Vagina (tissue), 2 donors: ENCODE measurements around the gene GLI3. TPM values are rescaled to one million over a fixed set of nuclear protein-coding genes. Genes with fewer than 3 reads are reported as not detected.

ENCODE experiments used
- DNase-seq, 2 donors: peaks; one replicate each; pipeline ENCODE4 v3.0.0-alpha.2; 2017; ENCODE audit errors: extremely low spot score in 2 of 2
- H3K27ac ChIP-seq: fragments of 200-600 bp; sonication (generic); one replicate; pipeline ENCODE4 v1.5.1; 2019
- H3K27me3 ChIP-seq: fragments of 200-600 bp; sonication (generic); one replicate; pipeline ENCODE4 v1.5.1; 2019
- H3K36me3 ChIP-seq, 2 donors: fragments of 200-600 bp; sonication (generic); one replicate each; pipeline ENCODE4 v1.5.1; 2017 to 2019
- H3K4me1 ChIP-seq: fragments of 200-600 bp; sonication (generic); one replicate; pipeline ENCODE4 v1.5.1; 2019
- H3K4me3 ChIP-seq, 2 donors: fragments of 200-600 bp; sonication (generic); 1 replicate in 1 of 2; 2 replicates in 1 of 2; pipeline ENCODE4 v1.5.1; 2016 to 2019
- H3K9me3 ChIP-seq: fragments of 200-600 bp; sonication (generic); one replicate; pipeline ENCODE4 v1.5.1; 2019
- CTCF ChIP-seq, 3 experiments: fragments of 450-650 bp in 2 of 3; fragments of 200-600 bp in 1 of 3; sonication (generic) in 1 of 3; IDR thresholded peaks; one replicate each; pipeline ENCODE4 v1.5.1; 2017 to 2019; ENCODE audit warnings: antibody characterized with exemption in 3 of 3, mild to moderate bottlenecking in 2 of 3, moderate library complexity in 2 of 3
- POLR2A ChIP-seq, 2 donors: fragments of 450-650 bp; IDR thresholded peaks; one replicate each; pipeline ENCODE4 v1.6.1; 2017; ENCODE audit warnings: antibody characterized with exemption in 2 of 2, mild to moderate bottlenecking in 2 of 2, moderate library complexity in 2 of 2
- POLR2AphosphoS5 ChIP-seq, 2 donors: sonication (generic); formaldehyde crosslinking; IDR thresholded peaks; one replicate each; pipeline ENCODE4 v1.9.0; 2017; ENCODE audit warnings: antibody characterized with exemption in 2 of 2, mild to moderate bottlenecking in 2 of 2, low read depth in 1 of 2; ENCODE audit not compliant: insufficient read depth in 1 of 2
- intact Hi-C: fragments of 100-400 bp; cut with DNase I; formaldehyde crosslinking; loops from one replicate; pipeline ENCODE4 v1.15.1; 2023
- total RNA-seq: library from RNA; depleted of rRNA; stranded (reverse); fragments of >200 nt; gene quantifications from one replicate; pipeline ENCODE4 v1.2.3, GENCODE V29; 2016

GLI3 gene
- total RNA-seq, 1 donor from 2014 or later, result 24.6 TPM

GRCh38 chr7:41955451-41955850 is 281.6 kb downstream of the GLI3 start:
- TF ChIP-seq POLR2A (IDR thresholded peaks at IDR 0.05) (no peak), CTCF (IDR thresholded peaks at IDR 0.05) (no peak), POLR2AphosphoS5 (IDR thresholded peaks at IDR 0.05; ENCODE audit: insufficient read depth in 1 of 2, low read depth in 1 of 2) (no peak)
- Histone ChIP-seq H3K9me3 (no peaks in the 10 kb centered on the region), H3K27me3 (no peaks in the 10 kb centered on the region), H3K4me1 (peaks cover 28% of the 10 kb centered on the region), H3K4me3 (no peak overlapping the region), H3K36me3 (no peaks in the 10 kb centered on the region), H3K27ac (no peak overlapping the region)
- DNase-seq, result no peak
- intact Hi-C loops, result no loop called here

DNA sequence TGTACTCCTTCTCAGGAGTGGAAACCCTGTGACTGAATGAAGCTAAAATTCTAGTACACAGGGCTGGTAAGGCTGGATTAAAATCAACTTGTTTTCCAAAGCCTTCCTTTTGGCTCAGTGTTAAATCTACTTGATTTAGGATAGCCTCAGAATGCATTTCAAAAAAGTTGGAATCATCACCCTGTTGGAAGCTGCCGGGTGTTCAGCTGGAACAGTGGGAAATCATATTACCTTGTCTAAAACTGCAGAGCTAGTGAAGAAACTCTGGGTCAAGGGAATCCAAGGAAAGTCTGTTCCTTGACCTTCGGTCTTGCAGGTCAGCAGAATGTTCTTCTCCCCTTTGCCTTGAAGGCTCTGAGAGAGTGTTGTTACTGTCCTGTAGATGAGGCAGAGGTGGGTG is 282.0 kb downstream of the GLI3 start:
- TF ChIP-seq POLR2AphosphoS5 (IDR thresholded peaks at IDR 0.05; ENCODE audit: insufficient read depth in 1 of 2, low read depth in 1 of 2) (no peak), POLR2A (IDR thresholded peaks at IDR 0.05) (no peak), CTCF (IDR thresholded peaks at IDR 0.05) (no peak)
- Histone ChIP-seq H3K27ac (no peak overlapping the region), H3K36me3 (no peaks in the 10 kb centered on the region), H3K27me3 (no peaks in the 10 kb centered on the region), H3K9me3 (no peaks in the 10 kb centered on the region), H3K4me3 (no peak overlapping the region), H3K4me1 (peaks cover 28% of the 10 kb centered on the region)
- DNase-seq, result no peak
- intact Hi-C loops, result no loop called here

DNA sequence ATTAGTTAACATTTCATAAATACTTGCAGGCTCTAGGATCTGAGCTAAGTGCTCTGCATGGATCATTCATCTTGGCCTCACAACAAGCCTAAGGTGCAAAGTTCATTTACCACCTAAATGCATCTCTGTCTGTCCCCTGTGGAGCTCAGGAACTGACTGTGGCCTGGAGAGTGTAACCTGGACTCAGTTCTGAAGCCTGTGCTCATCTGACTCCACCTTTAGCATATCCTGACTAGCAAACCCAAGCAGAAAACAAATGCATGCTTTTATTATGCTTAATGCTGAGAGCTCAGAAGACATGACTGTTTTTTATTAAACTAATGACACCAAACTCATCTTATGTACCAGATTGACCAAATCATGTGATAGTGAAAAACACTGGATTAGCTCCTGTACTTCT is 288.5 kb downstream of the GLI3 start:
- no peak for DNase-seq
- TF ChIP-seq CTCF (IDR thresholded peaks at IDR 0.05) (no peak), POLR2A (IDR thresholded peaks at IDR 0.05) (no peak), POLR2AphosphoS5 (IDR thresholded peaks at IDR 0.05; ENCODE audit: insufficient read depth in 1 of 2, low read depth in 1 of 2) (no peak)
- intact Hi-C loops, result loop anchor here (10.0 kb wide), 1 partner anchor 1316 kb away; no protein-coding TSS in a partner anchor
- no peaks in the 10 kb centered on the region for H3K9me3 ChIP-seq
- no peak overlapping the region for H3K4me3 ChIP-seq
- no peak overlapping the region for H3K27ac ChIP-seq
- H3K36me3 ChIP-seq, result no peaks in the 10 kb centered on the region
- H3K27me3 ChIP-seq, result no peaks in the 10 kb centered on the region
- H3K4me1 ChIP-seq, result no peaks in the 10 kb centered on the region

DNA sequence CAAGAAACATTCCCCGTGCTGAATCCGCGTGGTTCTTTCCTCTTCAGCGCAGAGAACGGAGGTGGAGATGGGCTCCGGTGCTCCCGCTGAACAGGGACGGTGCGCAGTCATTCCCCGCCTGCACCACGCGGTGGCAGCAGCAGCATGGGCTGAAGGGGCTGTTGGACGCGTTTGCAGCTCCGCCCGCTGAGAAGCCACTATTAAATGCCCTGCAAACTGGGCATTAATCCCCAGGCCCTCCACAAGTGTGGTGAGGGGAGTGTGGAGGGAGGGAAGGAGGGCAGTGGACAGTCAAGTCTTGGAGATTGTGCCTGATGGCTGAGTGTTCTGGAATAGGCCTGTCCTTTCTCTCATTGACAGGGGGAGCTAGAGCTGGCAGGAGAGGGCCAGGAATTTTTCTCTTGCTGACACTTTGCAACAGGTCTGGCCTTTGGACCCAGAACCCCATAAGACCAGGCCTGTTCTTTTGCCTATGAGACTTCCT is 293.9 kb downstream of the GLI3 start:
- H3K4me3 ChIP-seq, result peak overlapping the region; percentile 25 to 37

More for the DNA sequence above, 293.9 kb downstream of the GLI3 start:
- TF ChIP-seq CTCF (IDR thresholded peaks at IDR 0.05), result peak; percentile 79 to 92 (median 88)
- peak in 1 of 2 donors; percentile 26 for TF ChIP-seq POLR2AphosphoS5 (IDR thresholded peaks at IDR 0.05; ENCODE audit: insufficient read depth in 1 of 2, low read depth in 1 of 2)
- no peak for TF ChIP-seq POLR2A (IDR thresholded peaks at IDR 0.05)
- H3K36me3 ChIP-seq, result no peaks in the 10 kb centered on the region
- DNase-seq, result no peak
- peak overlapping the region; percentile 18 for H3K27ac ChIP-seq
- no peaks in the 10 kb centered on the region for H3K9me3 ChIP-seq
- intact Hi-C loops, result loop anchor here (10.0 kb wide), 1 partner anchor 1322 kb away; no protein-coding TSS in a partner anchor
- no peaks in the 10 kb centered on the region for H3K27me3 ChIP-seq
- H3K4me1 ChIP-seq, result no peaks in the 10 kb centered on the region
